Endothelial cell of umbilical vein (primary cell): ENCODE data around the gene NRXN3.

Experiments used
- EZH2 ChIP-seq: IDR thresholded peaks from 2 replicates; pipeline ENCODE4 v1.6.1; 2012; ENCODE audit warnings: borderline replicate concordance, low read depth, mild to moderate bottlenecking, moderate library complexity, low read length, inconsistent platforms; ENCODE audit not compliant: severe bottlenecking
- MYC ChIP-seq: IDR thresholded peaks from one replicate; pipeline ENCODE4 v1.6.1; 2011; ENCODE audit warnings: mild to moderate bottlenecking, low read depth, low read length
- POLR2A ChIP-seq: IDR thresholded peaks from 2 replicates; pipeline ENCODE4 v1.6.1; 2012; ENCODE audit warnings: low read depth, mild to moderate bottlenecking, control low read depth, low read length
- POLR2AphosphoS5 ChIP-seq: IDR thresholded peaks from 2 replicates; pipeline ENCODE4 v1.6.1; 2012; ENCODE audit warnings: low read depth, mild to moderate bottlenecking, control low read depth, low read length, moderate library complexity; ENCODE audit not compliant: insufficient read depth
- TF ChIP-seq, protein P1 (sequence below): IDR thresholded peaks from 2 replicates; pipeline ENCODE4 v1.6.1; 2011; ENCODE audit not compliant: insufficient read depth, insufficient read length
- TF ChIP-seq, protein P2 (sequence below), 2 donors: IDR thresholded peaks; 1 replicate in 1 of 2; 2 replicates in 1 of 2; pipeline ENCODE4 v1.5.1; 2011; ENCODE audit warnings: low read length in 2 of 2, mild to moderate bottlenecking in 2 of 2, moderate library complexity in 2 of 2, control low read depth in 1 of 2, inconsistent platforms in 1 of 2, low read depth in 1 of 2; ENCODE audit not compliant: insufficient read depth in 1 of 2; ENCODE audit errors: extremely low read depth in 1 of 2

DNA sequence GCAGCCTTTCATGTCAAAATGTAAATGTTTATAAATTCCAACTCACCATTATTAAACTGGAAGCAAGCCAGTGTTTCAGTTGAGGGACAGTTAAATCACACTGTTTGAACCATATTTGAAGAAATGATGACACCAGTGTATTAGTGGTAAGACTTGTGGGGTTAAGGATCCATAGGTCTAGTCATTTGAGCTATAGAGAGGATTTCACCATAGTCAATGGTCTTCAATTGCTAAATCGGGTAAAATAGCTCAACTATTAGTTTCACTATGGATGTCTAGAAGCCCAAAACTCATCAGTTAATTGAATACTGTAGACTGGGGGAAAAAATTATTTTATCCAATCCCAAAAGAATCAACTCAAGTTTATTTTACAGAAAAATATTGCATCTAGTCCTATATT, 659.1 kb downstream of the NRXN3 start:
- TF ChIP-seq, protein P1, sequence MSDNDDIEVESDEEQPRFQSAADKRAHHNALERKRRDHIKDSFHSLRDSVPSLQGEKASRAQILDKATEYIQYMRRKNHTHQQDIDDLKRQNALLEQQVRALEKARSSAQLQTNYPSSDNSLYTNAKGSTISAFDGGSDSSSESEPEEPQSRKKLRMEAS = no peak
- TF ChIP-seq POLR2A (no peak), MYC (no peak), POLR2AphosphoS5 (no peak), EZH2 (no peak)
- TF ChIP-seq, protein P2, sequence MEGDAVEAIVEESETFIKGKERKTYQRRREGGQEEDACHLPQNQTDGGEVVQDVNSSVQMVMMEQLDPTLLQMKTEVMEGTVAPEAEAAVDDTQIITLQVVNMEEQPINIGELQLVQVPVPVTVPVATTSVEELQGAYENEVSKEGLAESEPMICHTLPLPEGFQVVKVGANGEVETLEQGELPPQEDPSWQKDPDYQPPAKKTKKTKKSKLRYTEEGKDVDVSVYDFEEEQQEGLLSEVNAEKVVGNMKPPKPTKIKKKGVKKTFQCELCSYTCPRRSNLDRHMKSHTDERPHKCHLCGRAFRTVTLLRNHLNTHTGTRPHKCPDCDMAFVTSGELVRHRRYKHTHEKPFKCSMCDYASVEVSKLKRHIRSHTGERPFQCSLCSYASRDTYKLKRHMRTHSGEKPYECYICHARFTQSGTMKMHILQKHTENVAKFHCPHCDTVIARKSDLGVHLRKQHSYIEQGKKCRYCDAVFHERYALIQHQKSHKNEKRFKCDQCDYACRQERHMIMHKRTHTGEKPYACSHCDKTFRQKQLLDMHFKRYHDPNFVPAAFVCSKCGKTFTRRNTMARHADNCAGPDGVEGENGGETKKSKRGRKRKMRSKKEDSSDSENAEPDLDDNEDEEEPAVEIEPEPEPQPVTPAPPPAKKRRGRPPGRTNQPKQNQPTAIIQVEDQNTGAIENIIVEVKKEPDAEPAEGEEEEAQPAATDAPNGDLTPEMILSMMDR (IDR thresholded peaks at IDR 0.05; ENCODE audit: extremely low read depth in 1 of 2, insufficient read depth in 1 of 2, low read depth in 1 of 2, low read length in 2 of 2) = no peak
